ENCODE data around the gene ZBTB20.

ZBTB20 gene

DNA sequence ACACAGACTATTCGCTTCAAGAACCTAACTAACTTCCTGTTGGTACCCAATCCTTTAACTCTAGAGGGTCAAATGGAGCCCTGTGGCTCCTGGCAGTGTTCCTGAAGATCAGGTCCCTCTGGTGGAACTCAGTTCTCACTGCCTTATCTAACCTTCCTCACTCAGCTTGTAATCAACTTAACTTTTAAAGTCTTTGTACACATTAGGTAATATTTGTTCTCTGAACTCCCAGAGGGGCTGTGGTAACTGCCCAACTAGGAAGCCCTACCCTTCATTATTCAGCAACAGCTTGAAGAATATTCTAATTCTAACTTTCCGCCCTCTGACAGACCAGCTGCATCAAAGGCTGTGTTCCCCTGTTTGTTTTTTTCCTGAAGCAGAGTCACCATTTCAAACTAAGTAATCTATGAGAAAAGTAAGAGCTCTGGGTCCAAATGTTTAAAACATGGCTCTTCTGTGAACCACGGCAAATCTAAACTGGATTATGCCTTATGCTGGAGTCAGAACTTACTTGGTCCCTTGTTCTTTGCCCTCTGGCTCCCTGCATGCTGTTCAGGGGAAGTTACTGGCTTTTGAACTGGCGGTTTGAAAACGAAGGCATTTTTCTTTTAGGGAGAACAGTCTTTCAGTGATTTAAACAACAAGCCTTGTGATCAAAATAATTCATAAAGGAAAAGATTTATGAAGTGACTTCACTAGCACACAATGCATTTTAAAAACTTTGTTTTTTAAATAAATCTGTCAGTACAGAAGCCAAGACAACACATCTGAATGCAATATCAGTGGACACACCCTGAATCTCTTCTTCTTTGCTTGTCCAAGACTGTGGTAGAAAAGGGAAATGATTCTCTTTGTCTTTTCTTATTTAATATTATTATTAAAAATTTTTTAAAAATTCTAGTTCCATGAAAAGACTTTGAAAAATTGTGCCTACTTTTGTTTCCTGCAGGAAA lies 487.7 kb downstream of the ZBTB20 start:
- no peak for DNase-seq

DNA sequence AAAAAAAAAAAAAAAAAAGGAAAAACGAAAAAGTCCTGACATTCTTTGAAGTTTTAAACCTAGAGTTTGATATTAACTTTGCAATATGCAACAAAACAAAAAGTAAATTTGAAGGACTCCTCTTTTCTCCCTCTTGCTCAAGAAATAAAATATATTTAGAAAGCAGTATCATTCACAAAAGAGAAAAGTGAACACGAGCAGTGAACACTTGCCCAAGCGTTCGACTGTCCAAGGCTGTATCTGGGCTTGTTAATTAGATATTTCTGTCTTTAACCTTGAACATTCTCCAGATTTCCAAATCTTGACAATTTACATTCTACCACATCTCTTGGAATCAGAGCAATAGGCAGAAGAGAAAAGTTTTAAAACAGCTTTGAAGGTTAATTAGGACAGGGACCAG lies 495.5 kb downstream of the ZBTB20 start:
- no peak for DNase-seq

- no peak for DNase-seq
These were observed 496.3 kb downstream of the ZBTB20 start for GRCh38 chr3:114650808-114651207.

DNA sequence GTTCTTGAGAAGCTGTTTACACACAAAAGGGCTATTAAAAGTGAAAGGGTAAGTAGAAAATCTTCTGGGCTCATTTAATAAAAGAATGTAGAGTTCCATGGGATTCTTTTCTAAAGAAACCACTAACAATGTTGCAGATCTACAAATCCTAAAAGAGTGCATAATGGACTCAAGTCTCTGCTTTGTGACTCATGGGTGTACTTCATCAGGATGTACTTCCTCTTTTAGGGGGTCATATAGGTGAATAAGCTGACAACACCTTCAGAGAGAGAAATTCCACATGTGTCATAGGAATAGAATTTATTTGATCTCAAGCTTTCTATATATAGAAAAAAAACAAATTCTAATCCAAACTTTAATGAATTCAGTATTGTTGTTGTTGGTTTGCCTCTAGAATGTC lies 497.8 kb downstream of the ZBTB20 start:
- DNase-seq = no peak

GRCh38 chr3:114646526-114646925 lies 500.6 kb downstream of the ZBTB20 start:
- no peak for DNase-seq

GRCh38 chr3:114645392-114645791 lies 501.7 kb downstream of the ZBTB20 start:
- no peak for DNase-seq

DNA sequence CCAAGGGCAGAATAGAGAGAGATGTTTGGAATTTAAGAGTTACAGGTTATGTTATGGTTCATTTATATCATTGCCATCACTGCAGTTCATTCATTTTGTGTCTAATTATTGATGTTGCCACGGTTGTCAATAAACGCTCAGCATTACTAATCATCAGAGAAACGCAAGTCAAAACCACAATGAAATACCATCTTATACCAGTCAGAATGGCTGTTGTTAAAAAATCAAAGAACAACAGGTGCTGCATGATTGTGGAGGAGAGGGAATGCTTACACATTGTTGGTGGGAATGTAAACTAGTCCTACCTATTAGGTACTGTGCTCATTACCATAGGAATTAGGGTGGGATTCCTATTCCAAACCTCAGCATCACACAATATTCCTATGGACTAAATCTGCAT lies 502.7 kb downstream of the ZBTB20 start:
- no peak for DNase-seq

GRCh38 chr3:114642951-114643741 lies 503.9 kb downstream of the ZBTB20 start:
- no peak for DNase-seq

- no peak for DNase-seq
These were observed 507.0 kb downstream of the ZBTB20 start for GRCh38 chr3:114640126-114640525.

DNA sequence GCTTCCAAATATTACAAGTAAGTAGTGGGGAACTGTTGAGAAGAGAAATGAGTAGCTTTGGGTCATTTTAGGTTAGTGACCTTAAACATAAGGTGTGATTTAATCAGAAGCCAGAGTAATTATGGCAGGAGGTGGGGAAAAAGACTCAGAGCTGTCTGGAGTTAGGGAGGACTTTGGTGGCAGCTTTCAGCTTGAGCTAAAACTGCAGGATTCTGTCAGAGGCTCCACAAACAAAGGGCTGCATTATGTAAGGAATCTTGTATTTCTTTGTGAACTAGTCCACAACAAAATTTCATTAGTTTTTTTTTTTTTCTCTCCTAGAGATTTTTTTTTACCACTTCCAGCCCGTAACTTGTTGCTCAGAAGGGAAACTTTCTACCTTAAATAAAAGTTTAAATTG lies 507.9 kb downstream of the ZBTB20 start:
- no peak for DNase-seq

DNA sequence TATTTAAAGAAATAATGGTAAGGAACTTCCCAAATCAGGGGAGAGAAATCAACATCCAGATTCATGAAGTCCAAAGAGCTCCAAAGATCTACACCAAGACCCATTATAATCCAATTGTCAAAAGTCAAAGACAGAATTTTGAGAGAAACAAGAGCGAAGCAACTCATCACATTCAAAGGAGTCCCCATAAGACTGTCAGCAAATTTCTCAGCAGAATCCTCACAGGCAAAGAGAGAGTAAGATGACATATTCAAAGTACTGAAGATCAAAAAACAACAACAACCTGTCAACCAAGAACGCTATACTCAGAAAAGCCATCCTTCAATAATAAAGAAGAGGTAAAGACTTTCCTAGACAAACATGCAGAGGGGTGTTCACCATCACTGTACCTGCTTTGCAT lies 511.2 kb downstream of the ZBTB20 start:
- no peak for DNase-seq

- no peak for DNase-seq
These were observed 512.5 kb downstream of the ZBTB20 start for GRCh38 chr3:114634635-114635034.

GRCh38 chr3:114632757-114633424 lies 514.2 kb downstream of the ZBTB20 start:
- no peak for DNase-seq

- no peak for DNase-seq
These were observed 519.3 kb downstream of the ZBTB20 start for GRCh38 chr3:114627770-114628169.

DNA sequence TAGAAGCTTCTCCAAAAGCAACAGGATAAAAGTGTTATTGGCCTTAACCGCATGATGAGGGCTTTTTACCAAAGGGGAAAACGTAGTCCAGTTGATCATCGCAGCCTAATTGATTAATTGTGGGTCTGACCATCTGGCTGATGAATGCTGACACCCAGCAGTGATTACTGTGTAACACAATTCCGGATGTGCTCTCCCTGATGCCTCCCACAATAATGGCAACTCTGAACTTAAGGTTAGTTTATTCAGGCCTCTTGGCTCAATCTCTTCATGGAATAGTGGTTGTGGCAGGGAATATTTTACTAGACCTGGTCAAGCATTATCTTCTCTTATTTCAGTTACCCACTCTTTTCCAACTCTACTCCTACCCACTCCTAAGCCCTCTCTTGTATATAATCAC lies 520.3 kb downstream of the ZBTB20 start:
- no peak for DNase-seq

DNA sequence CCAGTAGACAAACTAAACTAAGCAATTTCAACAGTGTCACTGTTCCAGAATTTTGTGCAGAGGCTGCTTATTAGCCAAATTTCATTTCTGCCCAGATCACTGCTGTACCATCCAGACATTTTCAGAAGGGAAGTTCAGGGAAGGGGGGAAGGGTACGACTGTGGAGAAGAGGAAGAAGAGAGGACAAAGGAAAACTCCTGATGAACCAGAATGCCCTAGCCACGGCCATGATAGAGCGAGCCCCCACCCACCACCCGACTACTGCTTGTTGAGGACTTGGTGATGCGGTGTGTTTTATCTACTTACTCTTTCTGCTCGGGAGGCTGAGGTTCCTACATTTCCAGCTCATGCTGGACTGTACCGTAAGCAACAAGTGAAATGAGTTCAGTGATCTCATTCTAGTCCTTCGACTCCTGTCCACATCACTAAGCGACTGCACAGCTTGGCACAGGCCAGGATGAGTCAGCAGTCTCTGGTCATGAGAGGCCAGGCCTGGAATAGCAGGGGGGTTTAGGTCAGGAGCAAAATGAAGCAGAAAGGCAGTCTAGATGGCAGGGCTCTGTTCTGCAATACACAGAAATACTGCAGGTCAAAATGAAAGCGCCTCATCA lies 522.4 kb downstream of the ZBTB20 start:
- no peak for DNase-seq

GRCh38 chr3:114624047-114624445 lies 523.0 kb downstream of the ZBTB20 start:
- no peak for DNase-seq

GRCh38 chr3:114623420-114624046 lies 523.6 kb downstream of the ZBTB20 start:
- DNase-seq = no peak

DNA sequence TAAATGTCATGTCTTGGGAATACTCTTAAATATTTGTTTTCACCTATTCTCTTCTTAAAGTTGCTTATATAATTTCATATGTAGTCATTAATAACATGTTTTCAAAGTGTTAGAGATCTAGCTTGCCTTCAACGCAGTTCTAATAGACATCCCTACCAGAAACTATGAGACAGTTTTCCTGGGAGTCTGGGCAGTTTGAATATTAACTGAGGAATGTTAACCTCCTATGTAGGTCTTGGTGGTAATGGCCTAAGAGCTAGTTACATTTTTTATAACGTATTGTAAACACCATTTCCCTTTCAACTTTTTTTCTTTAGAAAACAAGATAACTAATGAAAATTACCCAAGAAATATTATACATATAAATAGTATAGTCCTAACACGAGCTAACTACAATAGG lies 525.1 kb downstream of the ZBTB20 start:
- no peak for DNase-seq

DNA sequence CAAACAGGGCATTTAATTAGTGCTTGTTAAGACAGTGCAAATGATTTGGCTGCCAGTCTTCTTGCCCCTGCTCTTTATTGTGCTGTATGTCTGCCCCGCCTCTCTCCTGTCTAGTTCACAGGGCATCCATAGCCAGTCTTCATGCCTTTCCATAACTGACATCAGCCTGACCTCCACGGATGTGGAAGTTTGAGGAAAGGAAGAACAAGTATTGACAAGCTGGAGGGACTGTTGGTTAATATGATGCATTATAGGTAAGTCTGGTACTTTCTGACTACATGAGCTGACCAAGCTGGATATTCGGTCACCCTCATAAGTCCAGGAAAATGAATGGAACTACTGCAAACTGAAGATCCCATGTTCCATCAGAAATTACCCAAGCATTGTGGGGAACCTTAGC lies 527.3 kb downstream of the ZBTB20 start:
- no peak for DNase-seq

- DNase-seq = peak; percentile 57
These were observed 531.5 kb downstream of the ZBTB20 start for GRCh38 chr3:114615523-114616085.

GRCh38 chr3:114609973-114610630 lies 537.0 kb downstream of the ZBTB20 start:
- no peak for DNase-seq

All from NCI-H1436 (cell line).